ENCODE measurements around the gene HSDL2.

Gene HSDL2

GRCh38 chr9:112473986-112474385, 94.1 kb downstream of the HSDL2 start:
- CTCF ChIA-PET: no interaction called here
- Mint-ChIP-seq H3K27me3 (no peaks in the 10 kb centered on the region), H3K9me3 (peaks cover 7% of the 10 kb centered on the region), H3K4me1 (no peaks in the 10 kb centered on the region), H3K27ac (no peak overlapping the region), H3K4me3 (no peak overlapping the region), H3K36me3 (peaks cover 20% of the 10 kb centered on the region)
- DNase-seq: no peak

GRCh38 chr9:112475318-112475717, 95.4 kb downstream of the HSDL2 start:
- CTCF ChIA-PET: no interaction called here

GRCh38 chr9:112477330-112477729, 97.4 kb downstream of the HSDL2 start:
- Mint-ChIP-seq H3K36me3 (peaks cover 19% of the 10 kb centered on the region), H3K9me3 (peaks cover 7% of the 10 kb centered on the region), H3K4me1 (no peaks in the 10 kb centered on the region)

More at GRCh38 chr9:112475318-112475717, 95.4 kb downstream of the HSDL2 start:
- Mint-ChIP-seq H3K4me1 (no peaks in the 10 kb centered on the region), H3K27me3 (no peaks in the 10 kb centered on the region), H3K4me3 (no peak overlapping the region), H3K27ac (no peak overlapping the region), H3K36me3 (peaks cover 21% of the 10 kb centered on the region), H3K9me3 (peaks cover 7% of the 10 kb centered on the region)
- no peak for DNase-seq

GRCh38 chr9:112479221-112479620, 99.3 kb downstream of the HSDL2 start:
- DNase-seq: no peak
- H3K27me3 Mint-ChIP-seq: no peaks in the 10 kb centered on the region
- CTCF ChIA-PET: interaction anchor here (0.7 kb wide), 1 partner anchor 302 kb away, joined by 4 read pairs; no protein-coding TSS in a partner anchor
- H3K27ac Mint-ChIP-seq: no peak overlapping the region
- H3K4me3 Mint-ChIP-seq: no peak overlapping the region
- H3K4me1 Mint-ChIP-seq: no peaks in the 10 kb centered on the region
- peaks cover 7% of the 10 kb centered on the region for H3K9me3 Mint-ChIP-seq
- H3K36me3 Mint-ChIP-seq: peaks cover 22% of the 10 kb centered on the region

More at GRCh38 chr9:112477330-112477729, 97.4 kb downstream of the HSDL2 start:
- Mint-ChIP-seq H3K27ac (no peak overlapping the region), H3K27me3 (no peaks in the 10 kb centered on the region), H3K4me3 (no peak overlapping the region)
- CTCF ChIA-PET: no interaction called here
- DNase-seq: no peak

- Mint-ChIP-seq H3K36me3 (peaks cover 4% of the 10 kb centered on the region), H3K27ac (no peak overlapping the region), H3K9me3 (no peaks in the 10 kb centered on the region), H3K27me3 (peaks cover 4% of the 10 kb centered on the region), H3K4me1 (peaks cover 31% of the 10 kb centered on the region), H3K4me3 (no peak overlapping the region)
- CTCF ChIA-PET: interaction anchor here (1.2 kb wide), 1 partner anchor 104 kb away, joined by 3 read pairs; no protein-coding TSS in a partner anchor
- no peak for DNase-seq
These were observed 104.7 kb downstream of the HSDL2 start for GRCh38 chr9:112484607-112485006.

- peak overlapping the region; percentile 94 for H3K4me3 Mint-ChIP-seq
- peaks cover 7% of the 10 kb centered on the region for H3K36me3 Mint-ChIP-seq
- peaks cover 4% of the 10 kb centered on the region for H3K27me3 Mint-ChIP-seq
- CTCF ChIA-PET: interaction anchor here (1.5 to 1.7 kb wide), 2 partner anchors 42 to 417 kb away, joined by 4 to 5 read pairs; no protein-coding TSS in a partner anchor
- H3K27ac Mint-ChIP-seq: no peak overlapping the region
- H3K4me1 Mint-ChIP-seq: peaks cover 35% of the 10 kb centered on the region
- no peak for DNase-seq
- no peaks in the 10 kb centered on the region for H3K9me3 Mint-ChIP-seq
These were observed 105.7 kb downstream of the HSDL2 start for GRCh38 chr9:112485574-112485973.

- H3K4me3 Mint-ChIP-seq: peak within 1 kb of the TSS; percentile 94
- peaks cover 7% of the 10 kb centered on the region for H3K36me3 Mint-ChIP-seq
- H3K27me3 Mint-ChIP-seq: peaks cover 4% of the 10 kb centered on the region
- no peaks in the 10 kb centered on the region for H3K9me3 Mint-ChIP-seq
- peak within 1 kb of the TSS; percentile 92 for H3K27ac Mint-ChIP-seq
- CTCF ChIA-PET: interaction anchor here (0.8 to 1.7 kb wide), 5 partner anchors 10 to 416 kb away, joined by 3 to 5 read pairs (median 4); partner anchors contain the start of gene HSDL2
- H3K4me1 Mint-ChIP-seq: peaks cover 35% of the 10 kb centered on the region
- peak; percentile 90 for DNase-seq
These were observed 106.5 kb downstream of the HSDL2 start, which contains the start of gene KIAA1958 for GRCh38 chr9:112486221-112487007. KIAA1958 (plus strand) TSS chr9:112486827; CDS start chr9:112574081, 87,254 bp downstream.

GRCh38 chr9:112487008-112487798, 107.3 kb downstream of the HSDL2 start:
- H3K27ac Mint-ChIP-seq: peak overlapping the region; percentile 81
- peak overlapping the region; percentile 87 for H3K4me3 Mint-ChIP-seq
- CTCF ChIA-PET: interaction anchor here (0.8 to 1.7 kb wide), 3 partner anchors 9 to 108 kb away, joined by 3 to 5 read pairs (median 3); partner anchors contain the start of gene HSDL2
- peaks cover 4% of the 10 kb centered on the region for H3K27me3 Mint-ChIP-seq
- H3K9me3 Mint-ChIP-seq: peaks cover under 1% of the 10 kb centered on the region
- H3K4me1 Mint-ChIP-seq: peaks cover 35% of the 10 kb centered on the region
- peaks cover 8% of the 10 kb centered on the region for H3K36me3 Mint-ChIP-seq
- peak; percentile 64 for DNase-seq

GRCh38 chr9:112487799-112488340, 108.0 kb downstream of the HSDL2 start:
- Mint-ChIP-seq H3K9me3 (peaks cover 3% of the 10 kb centered on the region), H3K4me1 (peaks cover 35% of the 10 kb centered on the region), H3K36me3 (peaks cover 8% of the 10 kb centered on the region), H3K27ac (peak overlapping the region; percentile 81), H3K27me3 (peaks cover 4% of the 10 kb centered on the region), H3K4me3 (peak overlapping the region; percentile 87)
- DNase-seq: no peak
- CTCF ChIA-PET: interaction anchor here (1.7 kb wide), 1 partner anchor 8 kb away, joined by 5 read pairs; no protein-coding TSS in a partner anchor

- DNase-seq: no peak
- Mint-ChIP-seq H3K4me3 (no peak overlapping the region), H3K27ac (no peak overlapping the region), H3K36me3 (peaks cover 17% of the 10 kb centered on the region), H3K9me3 (peaks cover 12% of the 10 kb centered on the region), H3K4me1 (peaks cover 35% of the 10 kb centered on the region), H3K27me3 (peaks cover 4% of the 10 kb centered on the region)
- CTCF ChIA-PET: interaction anchor here (1.3 kb wide), 1 partner anchor 229 kb away, joined by 4 read pairs; the partner anchor contains the start of gene INIP
These were observed 109.2 kb downstream of the HSDL2 start for GRCh38 chr9:112489039-112489546.

- H3K36me3 Mint-ChIP-seq: peaks cover 26% of the 10 kb centered on the region
- no peak overlapping the region for H3K4me3 Mint-ChIP-seq
- peaks cover 4% of the 10 kb centered on the region for H3K27me3 Mint-ChIP-seq
- DNase-seq: no peak
- peaks cover 34% of the 10 kb centered on the region for H3K4me1 Mint-ChIP-seq
- H3K9me3 Mint-ChIP-seq: peaks cover 20% of the 10 kb centered on the region
- CTCF ChIA-PET: no interaction called here
- no peak overlapping the region for H3K27ac Mint-ChIP-seq
These were observed 110.2 kb downstream of the HSDL2 start for GRCh38 chr9:112489876-112490666.

GRCh38 chr9:112493393-112494137, 113.7 kb downstream of the HSDL2 start:
- no peak for DNase-seq
- Mint-ChIP-seq H3K4me3 (no peak overlapping the region), H3K27me3 (no peaks in the 10 kb centered on the region), H3K36me3 (peaks cover 31% of the 10 kb centered on the region), H3K27ac (no peak overlapping the region), H3K4me1 (peaks cover 9% of the 10 kb centered on the region), H3K9me3 (peaks cover 25% of the 10 kb centered on the region)
- CTCF ChIA-PET: interaction anchor here (0.7 kb wide), 1 partner anchor 106 kb away, joined by 3 read pairs; no protein-coding TSS in a partner anchor
